D341Med (cell line): ENCODE measurements around the gene CDCA7L.
"Not testable (repeated sequence)": the region's sequence is repeated elsewhere in the genome, so short reads cannot be mapped to it uniquely, and the experiment has no call there.

Experiments
- DNase-seq: peaks from one replicate; pipeline ENCODE4 v3.0.0; 2012; ENCODE audit warnings: low spot score

Gene CDCA7L

DNA sequence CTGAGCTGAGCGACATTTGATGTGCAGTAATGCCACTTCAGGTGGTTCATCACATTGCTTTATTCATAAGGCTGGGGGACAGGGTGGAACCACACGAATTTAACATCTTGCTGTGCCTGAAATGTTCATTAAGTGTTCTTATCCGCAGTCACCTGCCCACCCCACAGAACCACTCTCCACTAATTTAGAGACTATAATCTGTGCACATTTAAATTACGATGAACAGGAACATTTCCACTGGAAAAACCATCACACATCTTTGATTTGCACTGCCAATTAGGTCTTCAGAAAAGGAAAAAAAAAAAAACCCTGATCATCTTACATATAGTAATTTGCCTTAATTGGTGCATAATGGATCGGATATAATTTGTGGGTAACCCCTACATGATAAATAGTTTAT is 2.3 kb downstream of the CDCA7L start:
- no peak for DNase-seq

DNA sequence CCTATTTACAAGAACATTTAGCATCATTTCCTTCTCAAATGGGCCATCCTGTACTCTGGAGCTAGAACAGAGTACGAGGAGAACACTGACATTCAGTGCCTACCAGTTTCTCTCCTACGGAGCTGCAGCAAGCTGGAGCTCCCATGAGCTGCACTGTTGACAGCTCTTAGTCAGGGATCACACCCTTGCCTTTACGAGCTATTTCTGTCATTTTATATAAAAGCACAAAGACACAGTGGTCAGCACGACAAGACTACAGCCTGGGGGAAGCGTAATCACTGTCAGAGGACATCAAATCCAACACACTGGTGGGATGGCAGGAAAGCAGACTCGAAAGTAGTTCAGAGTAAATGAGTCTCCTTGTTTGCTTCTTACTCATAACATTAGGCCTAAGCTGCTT is 2.7 kb downstream of the CDCA7L start:
- no peak for DNase-seq

- no peak for DNase-seq
These were observed 4.0 kb downstream of the CDCA7L start for GRCh38 chr7:21941611-21942141.

DNA sequence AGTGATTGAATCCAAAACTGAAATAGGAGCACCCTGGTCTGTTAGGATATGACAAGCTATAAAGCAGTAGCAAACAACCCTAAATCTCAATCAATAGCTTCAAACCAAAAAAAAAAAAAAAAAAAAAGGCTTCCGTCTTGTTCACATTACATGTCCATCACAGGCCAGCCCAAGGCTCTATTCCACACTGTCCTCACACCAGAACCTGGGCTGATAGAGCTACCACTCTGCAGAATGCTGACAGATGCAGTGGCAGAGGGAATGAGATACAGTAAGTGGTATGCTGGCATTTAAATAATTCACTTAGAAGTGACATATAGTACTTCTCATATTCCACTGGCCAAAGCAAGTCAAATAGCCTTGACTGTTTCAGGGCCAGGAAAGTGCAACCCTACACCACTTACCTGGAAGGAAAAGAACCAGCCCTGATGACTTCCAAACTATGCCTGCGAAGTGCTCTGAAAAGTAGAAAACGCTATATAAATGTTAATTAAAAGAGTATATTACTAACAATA is 5.8 kb downstream of the CDCA7L start:
- no peak for DNase-seq

- DNase-seq: no peak
These were observed 6.4 kb downstream of the CDCA7L start for GRCh38 chr7:21939136-21939857.

DNA sequence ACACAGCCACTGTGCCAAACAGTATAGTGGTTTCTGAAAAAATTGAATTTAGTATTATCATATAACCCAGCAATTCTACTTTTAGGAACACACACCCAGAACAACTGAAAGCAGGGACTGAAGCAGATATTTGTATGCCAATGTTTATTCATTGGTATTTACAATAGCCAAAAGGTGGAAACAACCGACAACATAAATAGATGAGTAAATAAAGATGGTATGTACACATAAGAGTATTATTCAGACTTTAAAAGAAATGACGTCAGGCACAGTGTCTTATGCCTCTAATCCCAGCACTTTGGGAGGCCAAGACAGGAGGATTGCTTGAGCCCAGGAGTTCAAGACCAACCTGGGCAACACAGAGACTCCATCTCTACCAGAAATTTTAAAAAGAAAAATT is 7.2 kb downstream of the CDCA7L start:
- no peak for DNase-seq

GRCh38 chr7:21934808-21935207 is 10.9 kb downstream of the CDCA7L start:
- no peak for DNase-seq

DNA sequence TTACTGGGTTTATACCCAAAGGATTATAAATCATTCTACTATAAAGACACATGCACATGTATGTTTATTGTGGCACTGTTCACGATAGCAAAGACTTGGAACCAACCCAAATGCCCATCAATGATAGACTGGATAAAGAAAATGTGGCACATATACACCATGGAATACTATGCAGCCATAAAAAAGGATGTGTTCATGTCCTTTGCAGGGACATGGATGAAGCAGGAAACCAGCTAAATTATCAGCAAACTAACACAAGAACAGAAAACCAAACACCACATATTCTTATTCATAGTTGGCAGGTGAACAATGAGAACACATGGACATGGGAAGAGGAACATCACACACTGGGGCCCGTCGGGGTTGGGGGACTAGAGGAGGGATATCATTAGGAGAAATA is 12.4 kb downstream of the CDCA7L start:
- DNase-seq: not testable (repeated sequence)

DNA sequence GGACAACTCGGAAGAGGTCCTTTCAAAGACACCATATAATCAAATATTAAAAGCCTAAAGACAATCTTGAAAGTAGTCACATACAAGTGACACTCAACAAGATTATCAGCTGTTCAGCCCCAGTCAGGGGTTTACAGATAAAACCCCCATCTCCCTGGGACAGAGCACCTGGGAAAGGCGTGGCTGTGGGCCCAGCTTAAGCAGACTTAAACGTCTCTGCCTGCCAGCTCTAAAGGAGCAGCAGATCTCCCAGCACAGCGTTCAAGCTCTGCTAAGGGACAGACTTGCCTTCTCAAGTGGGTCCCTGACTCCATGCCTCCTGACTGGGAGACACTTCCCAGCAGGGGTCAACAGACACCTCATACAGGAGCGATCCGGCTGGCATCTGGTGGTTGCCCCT is 18.0 kb downstream of the CDCA7L start:
- peak; percentile 57 for DNase-seq

GRCh38 chr7:21926448-21926847 is 19.3 kb downstream of the CDCA7L start:
- DNase-seq: no peak

DNA sequence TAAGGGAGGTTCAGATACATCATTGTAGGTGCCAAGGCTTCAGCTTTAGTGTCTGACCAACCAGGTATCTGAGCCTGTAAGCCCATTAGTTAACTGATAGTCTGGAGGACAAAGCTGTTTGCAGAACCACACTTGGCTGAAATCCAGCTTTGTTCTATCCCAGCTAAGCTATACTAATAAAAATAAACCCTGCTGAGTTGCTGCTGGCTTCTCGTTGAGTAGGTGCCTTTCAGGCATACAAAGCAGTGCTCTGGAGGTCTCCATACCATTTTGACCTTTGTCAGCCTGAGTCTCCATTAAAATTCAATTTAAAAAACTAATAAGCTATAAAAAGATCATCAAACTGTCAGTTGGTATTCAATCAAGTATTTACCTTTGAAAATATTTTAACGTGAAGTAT is 22.0 kb downstream of the CDCA7L start:
- DNase-seq: peak; percentile 54

DNA sequence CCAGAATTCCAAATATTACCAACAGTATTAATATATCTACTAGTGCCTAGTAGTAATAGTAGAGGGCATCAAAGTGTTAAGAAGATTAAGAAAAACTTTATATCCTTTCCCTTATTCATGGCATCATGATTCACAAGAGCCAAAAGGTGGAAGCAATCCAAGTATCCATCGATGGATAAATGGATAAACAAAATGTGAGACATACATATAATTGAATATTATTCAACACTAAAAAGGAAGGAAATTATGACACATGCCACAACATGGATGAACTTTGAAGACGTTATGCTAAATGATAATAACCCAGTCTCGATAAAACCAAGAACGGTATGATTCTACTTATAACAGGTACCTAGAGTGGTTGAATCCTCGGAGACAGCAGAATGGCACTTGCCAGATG is 23.1 kb downstream of the CDCA7L start:
- DNase-seq: no peak

- DNase-seq: no peak
These were observed 24.8 kb downstream of the CDCA7L start for GRCh38 chr7:21920936-21921335.

- DNase-seq: no peak
These were observed 27.5 kb downstream of the CDCA7L start for GRCh38 chr7:21918216-21918615.

DNA sequence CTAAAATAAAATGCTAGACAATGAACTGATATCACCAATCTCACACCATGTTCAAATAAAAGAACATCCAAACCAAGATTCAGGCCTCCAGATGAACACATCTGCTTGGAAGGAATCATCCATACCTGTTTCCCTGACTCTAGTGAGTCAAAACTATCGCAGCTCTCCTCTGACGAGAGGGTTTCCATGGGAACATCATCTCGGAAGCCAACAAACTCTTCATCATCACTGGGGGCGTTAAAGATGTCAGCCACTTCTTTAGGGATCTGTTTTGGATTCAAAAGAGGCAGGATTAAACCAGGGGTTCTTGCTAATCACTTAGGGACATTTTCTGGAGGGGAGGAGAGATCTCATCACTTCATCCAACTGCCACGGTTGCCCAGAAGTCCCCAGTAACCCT is 29.1 kb downstream of the CDCA7L start:
- DNase-seq: no peak

DNA sequence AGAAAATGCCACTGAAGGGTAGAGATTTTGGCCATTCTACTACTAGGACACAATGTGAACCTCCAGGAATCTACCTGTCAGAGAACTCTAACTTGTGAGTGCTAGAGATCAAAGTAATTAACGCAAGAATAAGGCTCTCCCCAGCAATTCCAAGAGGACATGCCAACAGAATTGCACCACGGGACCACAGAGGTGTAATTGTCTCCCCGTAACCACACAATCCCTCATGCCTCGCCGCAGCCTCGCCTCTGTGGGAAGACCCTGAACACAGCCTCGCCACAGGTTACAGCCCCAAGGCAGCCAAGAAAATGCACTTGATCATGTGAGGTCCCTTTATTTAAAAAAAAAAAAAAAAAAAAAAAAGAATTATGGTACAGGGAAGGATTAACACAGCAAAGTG is 29.5 kb downstream of the CDCA7L start:
- DNase-seq: no peak

DNA sequence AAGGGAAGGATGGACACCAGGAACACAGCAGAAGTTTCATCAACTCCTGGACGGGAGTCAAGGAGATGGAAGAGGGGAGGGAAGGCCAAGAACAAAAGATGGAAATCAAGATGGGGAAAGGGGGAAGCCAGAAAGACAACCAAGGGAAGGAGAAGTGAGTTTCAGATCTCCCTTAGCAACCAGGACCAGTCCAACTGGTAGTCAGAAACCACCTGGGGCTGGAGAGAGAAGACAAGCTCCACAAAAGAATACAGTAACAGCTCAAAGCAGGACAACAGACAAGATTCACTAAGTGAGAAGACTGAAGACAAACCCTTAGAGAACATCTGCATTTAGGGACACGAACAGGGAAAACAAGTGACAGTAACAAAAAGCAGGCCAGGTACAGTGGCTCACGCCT is 30.6 kb downstream of the CDCA7L start:
- no peak for DNase-seq

- DNase-seq: peak; percentile 42
These were observed 31.0 kb downstream of the CDCA7L start for GRCh38 chr7:21914671-21915070.

DNA sequence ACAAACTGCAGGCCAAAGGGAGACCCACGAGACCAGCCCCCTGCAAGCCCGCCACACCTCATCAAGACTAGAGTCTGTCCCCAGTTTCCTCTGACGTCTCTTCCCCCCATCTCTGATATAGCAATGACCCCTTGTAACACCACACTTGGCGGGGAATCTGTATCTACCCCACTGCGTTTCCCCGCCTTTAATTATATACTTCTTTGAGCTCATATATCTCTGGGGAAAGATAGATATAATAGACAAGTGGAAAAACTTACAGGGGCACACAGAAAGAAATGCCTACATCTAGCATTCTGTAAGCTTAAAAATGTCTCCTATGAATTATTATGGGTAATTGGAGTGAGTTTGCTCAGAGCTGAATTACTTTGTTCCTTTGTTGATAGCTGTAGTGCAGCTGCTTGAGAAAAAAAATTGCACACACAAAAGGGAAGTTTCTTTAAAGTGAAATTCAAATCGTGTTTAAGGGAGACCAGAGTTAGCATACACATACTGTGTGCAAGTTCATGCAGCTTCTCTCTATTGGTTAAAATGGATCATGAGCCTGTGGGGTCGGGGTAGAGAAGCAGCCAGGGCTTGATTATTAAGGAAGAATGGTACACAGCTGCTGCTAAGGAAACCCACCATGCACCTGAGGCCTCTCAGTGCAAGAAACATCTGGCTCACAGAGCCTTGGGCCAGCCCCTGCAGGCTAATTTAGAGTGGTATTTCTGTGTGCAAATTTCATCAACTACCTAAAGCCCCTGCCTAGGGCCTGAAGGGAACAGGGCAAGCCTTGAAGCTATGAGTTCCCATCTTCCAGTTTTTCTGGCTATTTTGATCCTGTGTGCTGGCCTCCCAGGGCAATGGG is 32.5 kb downstream of the CDCA7L start:
- no peak for DNase-seq

DNA sequence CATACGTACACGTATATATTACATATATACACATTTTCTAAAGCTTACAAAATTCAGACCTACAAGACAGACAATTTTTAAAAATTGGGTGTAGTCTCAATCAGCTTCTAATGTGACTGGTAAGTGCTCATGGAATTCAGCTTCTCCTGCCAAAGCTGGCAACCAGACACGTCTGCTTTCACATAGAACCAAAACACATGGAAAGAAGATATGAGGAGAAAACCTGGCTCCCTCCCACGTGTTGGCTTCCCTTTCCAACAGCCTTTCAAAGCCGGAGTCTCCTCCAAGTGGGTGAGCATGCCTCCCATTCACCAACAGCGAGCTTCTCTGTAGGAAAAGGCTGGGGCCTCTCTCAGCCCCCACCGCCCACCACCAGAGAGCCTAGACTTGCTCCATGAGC is 33.4 kb downstream of the CDCA7L start:
- no peak for DNase-seq

- no peak for DNase-seq
These were observed 34.3 kb downstream of the CDCA7L start for GRCh38 chr7:21911341-21911875.

DNA sequence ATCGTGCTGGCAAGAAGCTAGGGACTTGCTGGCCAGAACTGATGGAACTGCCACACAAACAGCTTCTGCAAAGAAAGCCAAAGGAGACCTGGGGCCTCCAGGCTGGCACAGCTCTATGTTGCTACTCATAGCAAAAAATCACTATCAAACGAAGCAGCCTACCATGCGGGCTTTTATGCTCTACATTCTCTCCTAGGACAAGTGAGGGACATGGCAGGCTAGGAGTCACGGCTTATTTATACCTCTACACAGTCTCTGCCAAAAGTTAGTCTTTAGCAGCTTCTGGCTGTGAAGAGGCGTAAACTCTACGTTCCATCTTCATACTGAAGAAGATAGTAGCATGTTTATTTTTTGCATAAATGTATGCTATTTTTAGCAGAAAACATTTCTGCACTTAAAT is 35.4 kb downstream of the CDCA7L start:
- no peak for DNase-seq

DNA sequence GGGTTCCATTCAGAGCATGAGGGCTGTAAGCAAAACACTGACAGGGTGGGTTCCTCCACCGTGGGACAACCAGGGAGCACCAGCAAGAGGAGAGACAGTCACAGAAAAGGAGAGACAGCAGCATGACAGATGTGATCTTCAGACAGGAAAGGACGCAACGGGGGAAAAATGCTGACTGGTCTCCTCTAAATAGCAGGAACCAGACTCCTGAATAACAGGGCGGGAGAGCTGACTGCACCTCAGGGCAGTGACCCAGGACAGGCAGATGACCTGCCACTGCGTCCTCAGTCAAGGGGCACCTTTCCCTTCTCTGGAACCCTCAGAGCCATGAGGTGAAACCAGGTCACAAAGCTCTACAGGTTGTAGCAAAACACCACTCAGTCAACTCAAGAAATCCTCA is 37.0 kb downstream of the CDCA7L start:
- DNase-seq: no peak
